OCI-LY1 (cell line): ENCODE results near the gene CCR7.

Source experiments
- EZH2 ChIP-seq: fragments of 200-600 bp; sonication (generic), shearing (Covaris generic); IDR thresholded peaks from 2 replicates; pipeline ENCODE4 v1.8.0; 2017; ENCODE audit warnings: borderline replicate concordance, mixed run types, mild to moderate bottlenecking, antibody characterized with exemption, low read length, moderate library complexity, mixed read lengths
- TF ChIP-seq, protein P1 (sequence below): fragments of 200-600 bp; sonication (generic), shearing (Covaris generic); IDR thresholded peaks from 2 replicates; pipeline ENCODE4 v1.5.1; 2017; ENCODE audit warnings: mild to moderate bottlenecking, antibody characterized with exemption, low read length, moderate library complexity, mixed read lengths

GRCh38 chr17:40532520-40533253 is 32.6 kb downstream of the CCR7 start:
- TF ChIP-seq, protein P1, sequence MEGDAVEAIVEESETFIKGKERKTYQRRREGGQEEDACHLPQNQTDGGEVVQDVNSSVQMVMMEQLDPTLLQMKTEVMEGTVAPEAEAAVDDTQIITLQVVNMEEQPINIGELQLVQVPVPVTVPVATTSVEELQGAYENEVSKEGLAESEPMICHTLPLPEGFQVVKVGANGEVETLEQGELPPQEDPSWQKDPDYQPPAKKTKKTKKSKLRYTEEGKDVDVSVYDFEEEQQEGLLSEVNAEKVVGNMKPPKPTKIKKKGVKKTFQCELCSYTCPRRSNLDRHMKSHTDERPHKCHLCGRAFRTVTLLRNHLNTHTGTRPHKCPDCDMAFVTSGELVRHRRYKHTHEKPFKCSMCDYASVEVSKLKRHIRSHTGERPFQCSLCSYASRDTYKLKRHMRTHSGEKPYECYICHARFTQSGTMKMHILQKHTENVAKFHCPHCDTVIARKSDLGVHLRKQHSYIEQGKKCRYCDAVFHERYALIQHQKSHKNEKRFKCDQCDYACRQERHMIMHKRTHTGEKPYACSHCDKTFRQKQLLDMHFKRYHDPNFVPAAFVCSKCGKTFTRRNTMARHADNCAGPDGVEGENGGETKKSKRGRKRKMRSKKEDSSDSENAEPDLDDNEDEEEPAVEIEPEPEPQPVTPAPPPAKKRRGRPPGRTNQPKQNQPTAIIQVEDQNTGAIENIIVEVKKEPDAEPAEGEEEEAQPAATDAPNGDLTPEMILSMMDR = no peak
- TF ChIP-seq EZH2 = no peak
